ENCODE data around the gene GPC5.

The GPC5 gene

DNA sequence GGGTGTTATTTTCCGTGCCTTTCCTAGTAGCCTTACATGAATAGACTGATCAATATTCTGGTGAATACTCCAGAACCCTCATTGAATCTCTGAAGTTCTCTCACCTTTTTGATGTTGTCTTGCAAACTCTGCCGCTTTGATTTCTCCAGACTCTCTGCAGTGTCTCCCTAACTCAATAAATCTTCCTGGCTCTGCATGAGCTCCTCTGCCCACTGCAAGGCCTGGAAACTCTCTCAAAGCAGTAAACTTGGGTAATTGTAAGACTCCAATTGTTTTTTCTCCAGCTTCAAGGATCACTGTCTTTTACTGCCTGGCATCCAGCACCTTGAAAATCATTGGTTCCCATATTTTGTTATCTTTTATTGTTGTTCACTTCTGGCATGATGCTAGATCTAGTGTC is 198.4 kb downstream of the GPC5 start:
- H3K4me3 ChIP-seq, result no peak overlapping the region
- H3K9me3 ChIP-seq, result no peaks in the 10 kb centered on the region
- H3K4me1 ChIP-seq, result no peaks in the 10 kb centered on the region
- no peak overlapping the region for H3K4me2 ChIP-seq
- no peak for TF ChIP-seq Cebpa-rat (IDR thresholded peaks at IDR 0.05)
- H3K36me3 ChIP-seq, result no peaks in the 10 kb centered on the region
- no peaks in the 10 kb centered on the region for H4K20me1 ChIP-seq
- no peak overlapping the region for H3K9ac ChIP-seq
- no peaks in the 10 kb centered on the region for H3K27me3 ChIP-seq
- H3K27ac ChIP-seq, result no peak overlapping the region

DNA sequence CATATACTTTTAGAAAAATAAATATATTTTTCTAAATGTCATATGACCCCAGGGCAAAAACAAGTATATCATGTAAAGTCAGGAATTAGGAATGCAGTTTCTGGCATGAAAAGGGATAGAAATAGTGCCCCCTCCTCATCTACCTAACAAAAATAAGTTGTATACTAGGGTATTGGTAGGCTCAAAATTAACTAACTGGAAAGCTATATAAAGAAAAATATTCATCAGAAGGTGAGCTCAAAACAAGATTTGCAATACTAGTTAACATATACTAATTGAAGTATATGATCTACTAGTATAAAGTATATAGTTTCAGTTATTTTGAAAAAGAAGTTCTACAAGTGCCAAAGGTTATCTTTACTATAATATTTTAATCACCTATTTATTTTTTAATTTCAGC is 200.2 kb downstream of the GPC5 start:
- Histone ChIP-seq H3K4me3 (no peak overlapping the region), H3K4me1 (no peaks in the 10 kb centered on the region), H4K20me1 (no peaks in the 10 kb centered on the region), H3K27ac (no peak overlapping the region), H3K9me3 (no peaks in the 10 kb centered on the region), H3K27me3 (no peaks in the 10 kb centered on the region), H3K4me2 (no peak overlapping the region), H3K9ac (no peak overlapping the region), H3K36me3 (no peaks in the 10 kb centered on the region)
- TF ChIP-seq Cebpa-rat (IDR thresholded peaks at IDR 0.05), result no peak

DNA sequence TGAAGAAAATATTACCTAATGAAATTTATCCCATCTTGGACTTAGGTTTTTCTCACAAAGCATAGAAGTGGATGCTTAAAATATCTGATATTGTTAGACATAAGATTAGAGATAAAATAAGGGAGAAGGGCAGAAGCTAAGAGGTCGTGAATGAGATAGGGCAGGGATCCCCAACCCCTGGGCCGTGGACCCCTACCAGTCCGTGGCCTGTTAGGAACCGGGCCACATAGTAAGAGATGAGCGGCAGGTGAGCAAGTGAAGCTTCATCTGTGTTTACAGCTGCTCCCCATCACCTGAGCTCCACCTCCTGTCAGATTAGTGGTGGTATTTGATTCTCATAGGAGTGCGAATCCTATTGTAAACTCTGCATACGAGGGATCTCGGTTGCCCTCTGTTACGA is 202.9 kb downstream of the GPC5 start:
- TF ChIP-seq Cebpa-rat (IDR thresholded peaks at IDR 0.05), result no peak
- Histone ChIP-seq H4K20me1 (no peaks in the 10 kb centered on the region), H3K4me2 (no peak overlapping the region)

DNA sequence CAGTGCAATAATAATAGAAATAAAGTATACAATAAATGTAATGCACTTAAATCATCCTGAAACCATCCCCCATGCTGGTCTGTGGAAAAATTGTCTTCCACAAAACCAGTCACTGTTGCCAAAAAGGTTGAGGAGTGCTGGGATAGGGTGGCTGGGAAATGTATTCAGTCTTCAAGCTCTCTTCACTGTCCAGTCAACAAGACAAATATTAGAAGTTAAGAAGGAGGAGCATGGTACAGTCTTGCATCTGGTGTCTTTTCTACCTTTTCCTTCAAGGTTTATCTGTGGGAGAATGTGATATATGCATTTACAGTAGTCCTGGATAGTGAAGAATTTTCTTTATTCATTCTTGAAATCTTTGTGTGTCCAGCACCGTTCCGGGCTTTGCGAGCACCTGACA is 203.4 kb downstream of the GPC5 start:
- Histone ChIP-seq H3K9ac (no peak overlapping the region), H3K4me3 (no peak overlapping the region), H3K4me2 (no peak overlapping the region), H3K27ac (no peak overlapping the region), H3K36me3 (no peaks in the 10 kb centered on the region), H4K20me1 (no peaks in the 10 kb centered on the region), H3K27me3 (no peaks in the 10 kb centered on the region), H3K4me1 (no peaks in the 10 kb centered on the region), H3K9me3 (no peaks in the 10 kb centered on the region)
- TF ChIP-seq Cebpa-rat (IDR thresholded peaks at IDR 0.05), result no peak

More for the DNA sequence above, 202.9 kb downstream of the GPC5 start:
- no peaks in the 10 kb centered on the region for H3K4me1 ChIP-seq
- no peak overlapping the region for H3K27ac ChIP-seq
- no peaks in the 10 kb centered on the region for H3K27me3 ChIP-seq
- no peaks in the 10 kb centered on the region for H3K36me3 ChIP-seq
- no peaks in the 10 kb centered on the region for H3K9me3 ChIP-seq
- H3K4me3 ChIP-seq, result no peak overlapping the region
- H3K9ac ChIP-seq, result no peak overlapping the region

DNA sequence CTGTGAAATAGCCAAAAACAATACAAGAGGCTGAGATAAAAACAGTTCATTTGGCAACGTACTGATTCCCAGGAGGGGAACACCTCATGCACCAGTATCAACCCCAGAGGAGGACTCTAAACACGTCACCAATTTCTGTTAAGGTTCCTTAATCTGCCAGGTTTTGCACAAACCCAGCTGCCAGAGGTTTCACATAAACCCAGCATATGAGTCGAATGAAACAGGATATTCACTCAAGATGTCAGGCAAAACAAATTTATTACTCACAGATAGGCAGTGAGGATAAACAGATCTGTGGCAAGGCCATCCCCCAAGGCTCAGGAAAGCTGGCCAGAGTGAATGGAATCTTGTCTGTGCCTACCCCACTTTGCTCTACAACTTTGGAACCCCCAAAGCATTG is 210.9 kb downstream of the GPC5 start:
- H3K4me1 ChIP-seq, result no peaks in the 10 kb centered on the region
- H3K9me3 ChIP-seq, result no peaks in the 10 kb centered on the region
- no peak overlapping the region for H3K9ac ChIP-seq
- H3K36me3 ChIP-seq, result no peaks in the 10 kb centered on the region
- no peaks in the 10 kb centered on the region for H4K20me1 ChIP-seq
- H3K27me3 ChIP-seq, result no peaks in the 10 kb centered on the region
- TF ChIP-seq Cebpa-rat (IDR thresholded peaks at IDR 0.05), result no peak
- no peak overlapping the region for H3K4me2 ChIP-seq
- no peak overlapping the region for H3K4me3 ChIP-seq
- H3K27ac ChIP-seq, result no peak overlapping the region

DNA sequence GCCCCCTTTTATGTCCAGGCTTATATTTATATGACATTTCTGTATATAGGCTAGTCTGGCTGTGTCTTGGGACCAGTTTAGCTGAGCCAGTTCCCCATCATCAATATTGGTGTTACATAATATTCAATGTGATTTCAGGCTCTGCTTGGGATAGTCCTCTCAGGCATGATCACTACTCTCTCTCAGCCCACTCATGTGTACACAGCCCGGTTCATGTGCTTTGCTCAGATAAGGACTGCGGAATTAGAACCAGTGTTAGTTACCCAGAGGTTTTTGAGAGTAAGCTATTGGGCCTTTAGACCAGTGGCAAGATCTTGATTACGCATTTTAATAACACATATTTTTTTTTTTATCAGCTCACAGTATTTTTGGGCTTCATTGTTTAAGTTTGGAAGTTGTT is 219.9 kb downstream of the GPC5 start:
- H3K9ac ChIP-seq, result no peak overlapping the region
- H3K4me2 ChIP-seq, result no peak overlapping the region
- H3K27me3 ChIP-seq, result no peaks in the 10 kb centered on the region
- H3K9me3 ChIP-seq, result no peaks in the 10 kb centered on the region
- no peak overlapping the region for H3K4me3 ChIP-seq
- H3K36me3 ChIP-seq, result no peaks in the 10 kb centered on the region
- TF ChIP-seq Cebpa-rat (IDR thresholded peaks at IDR 0.05), result no peak
- H3K27ac ChIP-seq, result no peak overlapping the region
- no peaks in the 10 kb centered on the region for H3K4me1 ChIP-seq
- H4K20me1 ChIP-seq, result no peaks in the 10 kb centered on the region

DNA sequence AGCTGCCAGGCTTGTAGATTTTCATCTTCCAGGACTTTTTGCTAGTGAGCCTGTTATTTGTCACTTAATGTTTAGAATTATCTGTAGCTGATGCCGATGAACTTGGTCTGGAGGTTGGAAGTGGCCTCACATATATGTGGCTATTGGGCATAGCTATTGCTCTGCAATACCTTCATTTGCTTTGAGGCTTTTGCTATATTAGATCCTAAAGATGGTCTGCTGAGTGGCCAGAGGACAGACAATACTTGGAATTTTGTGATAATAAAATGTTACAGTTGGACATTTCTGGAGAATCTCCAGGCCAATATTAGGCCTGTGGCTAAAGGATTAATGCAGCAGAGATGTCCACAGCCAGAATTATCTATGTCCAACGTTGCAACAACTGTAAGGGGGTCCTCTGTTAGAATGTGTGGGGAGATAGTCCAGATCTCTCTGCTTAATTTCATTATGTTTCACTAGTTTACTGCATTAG is 222.3 kb downstream of the GPC5 start:
- no peak overlapping the region for H3K9ac ChIP-seq
- no peaks in the 10 kb centered on the region for H3K27me3 ChIP-seq
- H4K20me1 ChIP-seq, result no peaks in the 10 kb centered on the region
- no peak overlapping the region for H3K27ac ChIP-seq
- H3K4me2 ChIP-seq, result no peak overlapping the region
- no peak for TF ChIP-seq Cebpa-rat (IDR thresholded peaks at IDR 0.05)
- H3K36me3 ChIP-seq, result no peaks in the 10 kb centered on the region
- no peak overlapping the region for H3K4me3 ChIP-seq
- H3K4me1 ChIP-seq, result no peaks in the 10 kb centered on the region
- H3K9me3 ChIP-seq, result no peaks in the 10 kb centered on the region

DNA sequence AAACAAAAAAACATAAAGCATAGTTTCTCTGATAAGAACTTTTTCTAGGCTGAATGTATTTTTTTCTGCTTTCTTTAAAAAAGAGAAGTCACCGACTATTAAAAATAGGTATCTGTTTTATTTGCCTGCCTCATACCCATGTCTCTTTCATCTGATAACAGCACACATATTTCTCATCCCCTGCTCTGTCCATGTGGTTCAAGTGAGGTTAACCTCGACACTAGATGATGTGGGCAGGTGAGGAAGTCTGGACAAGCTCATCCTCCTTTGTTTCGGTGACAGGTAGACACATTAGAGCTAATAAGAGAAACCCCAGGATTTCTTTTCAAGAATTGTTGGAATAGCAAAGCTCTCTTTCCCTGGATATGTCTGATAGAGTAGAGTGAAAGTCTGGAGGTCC is 222.7 kb downstream of the GPC5 start:
- no peak overlapping the region for H3K4me2 ChIP-seq
- H3K36me3 ChIP-seq, result no peaks in the 10 kb centered on the region
- no peaks in the 10 kb centered on the region for H3K4me1 ChIP-seq
- no peaks in the 10 kb centered on the region for H3K9me3 ChIP-seq
- no peak overlapping the region for H3K4me3 ChIP-seq
- H3K9ac ChIP-seq, result no peak overlapping the region
- no peak for TF ChIP-seq Cebpa-rat (IDR thresholded peaks at IDR 0.05)
- no peaks in the 10 kb centered on the region for H4K20me1 ChIP-seq
- no peaks in the 10 kb centered on the region for H3K27me3 ChIP-seq
- H3K27ac ChIP-seq, result no peak overlapping the region

DNA sequence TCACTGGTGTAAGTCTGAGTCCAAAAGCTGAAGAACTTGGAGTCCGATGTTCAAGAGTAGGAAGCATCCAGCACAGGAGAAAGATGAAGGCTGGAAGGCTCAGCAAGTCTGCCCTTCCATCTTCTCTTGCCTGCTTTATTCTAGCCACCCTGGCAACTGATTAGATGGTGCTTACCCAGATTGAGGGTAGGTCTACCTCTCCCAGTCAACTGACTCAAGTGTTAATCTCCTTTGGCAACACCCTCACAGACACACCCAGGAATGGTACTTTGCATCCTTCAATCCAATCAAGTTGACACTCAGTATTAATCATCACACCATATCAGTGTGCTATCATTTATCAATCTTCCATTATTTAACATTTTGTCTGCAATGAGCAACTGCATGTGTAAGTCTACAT is 223.5 kb downstream of the GPC5 start:
- H3K4me3 ChIP-seq, result no peak overlapping the region
- no peaks in the 10 kb centered on the region for H4K20me1 ChIP-seq
- no peaks in the 10 kb centered on the region for H3K4me1 ChIP-seq
- H3K4me2 ChIP-seq, result no peak overlapping the region
- H3K9ac ChIP-seq, result no peak overlapping the region
- H3K36me3 ChIP-seq, result no peaks in the 10 kb centered on the region
- H3K9me3 ChIP-seq, result no peaks in the 10 kb centered on the region
- no peaks in the 10 kb centered on the region for H3K27me3 ChIP-seq
- TF ChIP-seq Cebpa-rat (IDR thresholded peaks at IDR 0.05), result no peak
- no peak overlapping the region for H3K27ac ChIP-seq

DNA sequence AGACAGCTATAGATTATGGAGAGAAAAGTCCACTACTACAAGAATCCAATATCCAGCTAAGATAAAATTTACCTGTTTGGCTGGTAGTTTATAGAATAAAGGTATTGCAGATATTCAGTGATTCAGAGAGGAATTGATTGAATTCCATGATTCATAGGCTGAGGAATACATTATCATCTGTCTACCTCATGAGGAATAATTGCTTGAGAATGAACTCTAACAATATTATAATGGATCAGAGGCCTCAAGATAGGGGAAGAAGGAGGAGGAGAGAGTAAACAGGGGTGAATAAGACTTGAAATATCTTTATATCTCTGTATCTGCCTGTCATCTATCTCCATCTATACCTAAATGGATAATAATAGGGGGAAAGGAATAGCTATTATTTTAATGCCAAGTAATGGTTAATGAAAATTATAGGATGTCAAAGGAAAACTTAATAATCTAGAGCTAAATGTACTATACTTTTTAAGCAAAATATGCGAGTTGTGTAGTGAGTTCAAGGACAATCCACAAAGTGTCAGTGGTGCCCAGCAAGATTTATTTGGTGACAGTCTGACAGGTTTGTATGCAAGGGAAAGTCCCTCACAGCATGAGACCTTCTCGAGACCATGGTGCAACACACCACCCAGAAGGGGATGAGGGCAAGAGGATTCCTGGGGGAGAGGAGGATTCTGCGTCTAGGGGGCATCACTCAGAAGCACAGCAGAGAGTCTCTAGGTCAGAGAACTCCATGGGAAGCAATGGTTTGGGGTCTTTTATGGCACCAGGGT is 224.5 kb downstream of the GPC5 start:
- no peak overlapping the region for H3K4me2 ChIP-seq

More for the DNA sequence above, 224.5 kb downstream of the GPC5 start:
- no peak for TF ChIP-seq Cebpa-rat (IDR thresholded peaks at IDR 0.05)
- no peaks in the 10 kb centered on the region for H3K27me3 ChIP-seq
- H3K4me1 ChIP-seq, result no peaks in the 10 kb centered on the region
- H3K9ac ChIP-seq, result no peak overlapping the region
- H3K36me3 ChIP-seq, result no peaks in the 10 kb centered on the region
- no peak overlapping the region for H3K4me3 ChIP-seq
- no peak overlapping the region for H3K27ac ChIP-seq
- H4K20me1 ChIP-seq, result no peaks in the 10 kb centered on the region
- no peaks in the 10 kb centered on the region for H3K9me3 ChIP-seq
